ENCODE results near the gene FARSA. TPM values are rescaled to one million over a fixed set of nuclear protein-coding genes. Genes with fewer than 3 reads are reported as not detected.
"Not testable (repeated sequence)": the region's sequence is repeated elsewhere in the genome, so short reads cannot be mapped to it uniquely, and the experiment has no call there.

FARSA gene
- polyA plus RNA-seq, 3 donors = 29.0 to 49.2 (median 47.9) TPM

DNA sequence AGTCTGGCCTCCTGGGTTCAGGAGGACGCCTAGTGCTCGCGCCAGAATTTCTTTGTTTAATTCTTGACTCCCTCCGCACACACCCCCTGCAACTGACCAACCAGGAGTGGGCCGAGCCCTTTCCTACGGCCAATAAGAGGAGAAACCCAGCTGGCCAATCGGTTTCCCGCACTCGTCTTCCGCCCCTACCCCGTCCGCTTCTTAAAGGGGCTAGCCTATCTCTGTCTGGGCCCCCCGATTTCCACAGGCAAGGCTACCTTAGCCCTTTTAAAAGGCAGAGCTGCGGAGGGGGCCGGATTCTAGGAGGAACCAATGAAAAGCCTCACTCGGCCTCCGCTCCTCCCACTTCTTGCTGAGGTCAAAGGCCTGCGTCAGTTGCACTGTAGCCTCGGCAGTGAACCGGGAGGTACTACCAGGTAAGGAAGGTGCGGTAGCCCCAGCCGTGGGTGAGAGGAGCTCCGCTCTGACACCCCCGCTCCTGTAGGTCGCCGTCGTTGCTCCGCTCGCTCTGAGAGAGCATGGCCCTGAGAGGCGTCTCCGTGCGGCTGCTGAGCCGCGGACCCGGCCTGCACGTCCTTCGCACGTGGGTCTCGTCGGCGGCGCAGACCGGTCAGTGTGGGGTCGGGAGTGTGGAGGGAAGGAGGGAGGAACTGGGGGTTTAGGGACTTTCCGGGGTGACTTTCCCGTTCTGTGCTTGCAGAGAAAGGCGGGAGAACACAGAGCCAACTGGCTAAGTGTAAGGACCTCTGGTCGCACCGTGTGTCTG, 42.5 kb downstream of the FARSA start, which contains the start of gene GCDH:
GCDH (plus strand) TSS at position 374 of the 766 bp plus-strand sequence; CDS start at position 519, 145 bp downstream.
- WGBS (ENCODE audit: insufficient coverage) = under 1% methylated on average over 49 of the region's 49 CpGs
- H3K9ac ChIP-seq (ENCODE audit: insufficient read depth, low read length, poor library complexity, severe bottlenecking) = peak within 1 kb of the TSS; percentile 59
- peak within 1 kb of the TSS; percentile 89 to 94 for H3K4me3 Mint-ChIP-seq
- peaks cover 6% of the 10 kb centered on the region for H4K20me1 ChIP-seq (ENCODE audit: insufficient read depth, low read length)
- DNase-seq = peak; percentile 96 to 99 (median 97)
- peaks cover 7 to 14% (median 11%) of the 10 kb centered on the region in 3 donors for H3K27me3 Mint-ChIP-seq (ENCODE audit: low read depth in 3 of 3)
- peaks cover 19 to 24% of the 10 kb centered on the region in 2 donors for H3K4me1 ChIP-seq (ENCODE audit: control insufficient read depth in 1 of 2, insufficient read depth in 2 of 2, low read length in 2 of 2)
- peaks cover 11% of the 10 kb centered on the region for H3K79me2 ChIP-seq (ENCODE audit: insufficient read depth, low read length)
- H3K4me3 ChIP-seq (replicated peaks in 1 of 3; ENCODE audit: low read depth in 2 of 3, low read length in 3 of 3) = peak within 1 kb of the TSS; percentile 39 to 88 (median 75)
- peak within 1 kb of the TSS; percentile 80 to 94 (median 89) for H3K27ac Mint-ChIP-seq
- intact Hi-C loops (cut with micrococcal nuclease) = loop anchor here in 1 of 2 donors (5.0 kb wide), 1 partner anchor 41 kb away; the partner anchor contains the start of gene FARSA
- no peaks in the 10 kb centered on the region for H3K9me3 Mint-ChIP-seq
- peaks cover 16 to 26% of the 10 kb centered on the region in 2 donors for H3K36me3 ChIP-seq (replicated peaks in 1 of 2; ENCODE audit: control insufficient read depth in 1 of 2, insufficient read depth in 2 of 2, low read length in 2 of 2)
- peaks cover 22 to 26% of the 10 kb centered on the region in 2 donors for H3K36me3 Mint-ChIP-seq
- H3K9me3 ChIP-seq (replicated peaks in 1 of 2; ENCODE audit: control insufficient read depth in 1 of 2, insufficient read depth in 1 of 2, low read length in 2 of 2) = no peaks in the 10 kb centered on the region
- H2AFZ ChIP-seq (ENCODE audit: insufficient read depth, low read depth, low read length, poor library complexity, severe bottlenecking) = peak within 1 kb of the TSS; percentile 81
- H3K27ac ChIP-seq (ENCODE audit: low read depth in 1 of 2, low read length in 2 of 2) = peak within 1 kb of the TSS; percentile 33 to 78
- TF ChIP-seq, protein P1, sequence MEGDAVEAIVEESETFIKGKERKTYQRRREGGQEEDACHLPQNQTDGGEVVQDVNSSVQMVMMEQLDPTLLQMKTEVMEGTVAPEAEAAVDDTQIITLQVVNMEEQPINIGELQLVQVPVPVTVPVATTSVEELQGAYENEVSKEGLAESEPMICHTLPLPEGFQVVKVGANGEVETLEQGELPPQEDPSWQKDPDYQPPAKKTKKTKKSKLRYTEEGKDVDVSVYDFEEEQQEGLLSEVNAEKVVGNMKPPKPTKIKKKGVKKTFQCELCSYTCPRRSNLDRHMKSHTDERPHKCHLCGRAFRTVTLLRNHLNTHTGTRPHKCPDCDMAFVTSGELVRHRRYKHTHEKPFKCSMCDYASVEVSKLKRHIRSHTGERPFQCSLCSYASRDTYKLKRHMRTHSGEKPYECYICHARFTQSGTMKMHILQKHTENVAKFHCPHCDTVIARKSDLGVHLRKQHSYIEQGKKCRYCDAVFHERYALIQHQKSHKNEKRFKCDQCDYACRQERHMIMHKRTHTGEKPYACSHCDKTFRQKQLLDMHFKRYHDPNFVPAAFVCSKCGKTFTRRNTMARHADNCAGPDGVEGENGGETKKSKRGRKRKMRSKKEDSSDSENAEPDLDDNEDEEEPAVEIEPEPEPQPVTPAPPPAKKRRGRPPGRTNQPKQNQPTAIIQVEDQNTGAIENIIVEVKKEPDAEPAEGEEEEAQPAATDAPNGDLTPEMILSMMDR (IDR thresholded peaks at IDR 0.05) = no peak
- peaks cover 24% of the 10 kb centered on the region for H3K4me1 Mint-ChIP-seq
- H3K27me3 ChIP-seq (ENCODE audit: control insufficient read depth in 2 of 2, insufficient read depth in 2 of 2, low read length in 2 of 2) = peaks cover 0 to 6% of the 10 kb centered on the region in 2 donors
- peak within 1 kb of the TSS; percentile 90 for H3K4me2 ChIP-seq (replicated peaks; ENCODE audit: extremely low read depth, low read length, poor library complexity, severe bottlenecking)

DNA sequence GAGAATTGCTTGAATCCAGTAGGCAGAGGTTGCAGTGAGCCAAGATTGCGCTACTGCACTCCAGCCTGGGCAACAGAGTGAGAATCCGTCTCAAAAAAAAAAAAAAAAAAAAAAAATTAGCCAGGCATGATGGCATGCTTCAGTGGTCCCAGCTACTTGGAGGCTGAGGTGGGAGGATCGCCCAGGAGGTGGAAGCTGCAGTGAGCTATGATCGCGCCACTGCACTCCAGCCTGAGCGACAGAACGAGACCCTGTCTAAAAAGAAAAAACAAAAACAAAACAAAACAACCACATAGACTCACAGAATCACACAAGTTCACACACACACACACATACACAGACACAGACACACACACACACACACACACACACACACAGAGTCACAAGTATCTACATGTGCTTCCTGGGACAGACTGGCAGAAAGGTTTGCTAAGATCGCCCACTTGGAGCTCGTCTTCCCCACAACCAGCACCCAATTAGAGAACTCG, 43.2 kb downstream of the FARSA start:
- peaks cover 19 to 22% of the 10 kb centered on the region in 2 donors for H3K36me3 Mint-ChIP-seq
- H3K4me3 ChIP-seq (replicated peaks in 1 of 3; ENCODE audit: low read depth in 2 of 3, low read length in 3 of 3) = peak overlapping the region in 2 of 3 experiments; percentile 75 to 88
- peaks cover 24% of the 10 kb centered on the region for H3K4me1 Mint-ChIP-seq
- H3K4me1 ChIP-seq (ENCODE audit: control insufficient read depth in 1 of 2, insufficient read depth in 2 of 2, low read length in 2 of 2) = peaks cover 24 to 30% of the 10 kb centered on the region in 2 donors
- DNase-seq; H3K9me3 Mint-ChIP-seq; H3K9me3 ChIP-seq (replicated peaks in 1 of 2; ENCODE audit: control insufficient read depth in 1 of 2, insufficient read depth in 1 of 2, low read length in 2 of 2); H3K27me3 ChIP-seq (ENCODE audit: control insufficient read depth in 2 of 2, insufficient read depth in 2 of 2, low read length in 2 of 2); H3K9ac ChIP-seq (ENCODE audit: insufficient read depth, low read length, poor library complexity, severe bottlenecking); H4K20me1 ChIP-seq (ENCODE audit: insufficient read depth, low read length): not testable (repeated sequence)
- H3K27ac ChIP-seq (ENCODE audit: low read depth in 1 of 2, low read length in 2 of 2) = peak overlapping the region in 1 of 2 donors; percentile 4
- H3K79me2 ChIP-seq (ENCODE audit: insufficient read depth, low read length) = peaks cover 11% of the 10 kb centered on the region
- 0% methylated on average over 1 of the region's 10 CpGs for WGBS (ENCODE audit: insufficient coverage)
- intact Hi-C loops (cut with micrococcal nuclease) = loop anchor here in 1 of 2 donors (5.0 kb wide), 1 partner anchor 42 kb away; the partner anchor contains the start of gene FARSA
- H3K4me3 Mint-ChIP-seq = peak overlapping the region; percentile 73 to 89
- H3K27me3 Mint-ChIP-seq (ENCODE audit: low read depth in 3 of 3) = peaks cover 7 to 15% (median 14%) of the 10 kb centered on the region in 3 donors
- H3K36me3 ChIP-seq (replicated peaks in 1 of 2; ENCODE audit: control insufficient read depth in 1 of 2, insufficient read depth in 2 of 2, low read length in 2 of 2) = peaks cover 14 to 23% of the 10 kb centered on the region in 2 donors
- H3K4me2 ChIP-seq (replicated peaks; ENCODE audit: extremely low read depth, low read length, poor library complexity, severe bottlenecking) = peak overlapping the region; percentile 90
- H2AFZ ChIP-seq (ENCODE audit: insufficient read depth, low read depth, low read length, poor library complexity, severe bottlenecking) = peak overlapping the region; percentile 81
- H3K27ac Mint-ChIP-seq = peak overlapping the region; percentile 80 to 94 (median 89)
